ENCODE data around the gene WDFY2.

- TF ChIP-seq CTCF (IDR thresholded peaks at IDR 0.05) (no peak), POLR2AphosphoS5 (IDR thresholded peaks at IDR 0.05) (no peak), EP300 (IDR thresholded peaks at IDR 0.05) (no peak), POLR2A (IDR thresholded peaks at IDR 0.05) (no peak)
These were observed 44.4 kb upstream of the WDFY2 start for GRCh38 chr13:51539887-51540286.

Measured in upper lobe of left lung (tissue), 4 donors.